Chondrocyte (in vitro differentiated cells): ENCODE results near the gene PLP2. TPM values are rescaled to one million over a fixed set of nuclear protein-coding genes. Genes with fewer than 3 reads are reported as not detected.

Source experiments
- DNase-seq: peaks from one replicate; pipeline ENCODE4 v3.0.0; 2021; ENCODE audit warnings: mixed read lengths, low spot score
- H3K27ac Mint-ChIP-seq: one replicate; pipeline ENCODE4 v1.8.0; 2021; ENCODE audit warnings: mild to moderate bottlenecking, moderate library complexity, mixed read lengths; ENCODE audit not compliant: unreplicated experiment
- H3K27me3 Mint-ChIP-seq: 2 replicates; pipeline ENCODE4 v1.8.0; 2021; ENCODE audit warnings: low read depth, mixed read lengths
- H3K36me3 Mint-ChIP-seq: 2 replicates; pipeline ENCODE4 v1.8.0; 2021; ENCODE audit warnings: low read depth, mixed read lengths
- H3K4me1 Mint-ChIP-seq: 2 replicates; pipeline ENCODE4 v1.8.0; 2021; ENCODE audit warnings: low read depth, mild to moderate bottlenecking, mixed read lengths
- H3K4me3 Mint-ChIP-seq: one replicate; pipeline ENCODE4 v1.8.0; 2021; ENCODE audit warnings: mild to moderate bottlenecking, moderate library complexity, mixed read lengths; ENCODE audit not compliant: unreplicated experiment
- H3K9me3 Mint-ChIP-seq: 2 replicates; pipeline ENCODE4 v1.8.0; 2021; ENCODE audit warnings: low read depth, mixed read lengths
- CTCF ChIP-seq: fragments of 200-600 bp; sonication (generic); IDR thresholded peaks from 2 replicates; pipeline ENCODE4 v1.5.0; 2021; ENCODE audit warnings: antibody characterized with exemption, mild to moderate bottlenecking, moderate library complexity
- total RNA-seq: library from RNA; stranded (reverse); gene quantifications from 3 replicates; pipeline ENCODE4 v1.2.1, GENCODE V29; 2021

PLP2 gene
- total RNA-seq, 1 donor from 2014 or later = 187 TPM

- Mint-ChIP-seq H3K36me3 (no peaks in the 10 kb centered on the region), H3K27ac (no peak overlapping the region), H3K4me3 (no peak overlapping the region), H3K4me1 (peaks cover 13% of the 10 kb centered on the region), H3K27me3 (no peaks in the 10 kb centered on the region), H3K9me3 (no peaks in the 10 kb centered on the region)
- DNase-seq = no peak
- TF ChIP-seq CTCF = no peak
These were observed 10.1 kb upstream of the PLP2 start for GRCh38 chrX:49161632-49162031.

GRCh38 chrX:49162620-49163019, 9.1 kb upstream of the PLP2 start, which contains the start of gene MAGIX:
Gene MAGIX (plus strand): TSS chrX:49162758. CDS start chrX:49162890, 132 bp downstream.
- no peaks in the 10 kb centered on the region for H3K27me3 Mint-ChIP-seq
- H3K9me3 Mint-ChIP-seq = no peaks in the 10 kb centered on the region

GRCh38 chrX:49163555-49164419, 7.9 kb upstream of the PLP2 start:
- H3K27me3 Mint-ChIP-seq = no peaks in the 10 kb centered on the region
- peak overlapping the region; percentile 67 for H3K4me3 Mint-ChIP-seq
- H3K4me1 Mint-ChIP-seq = peaks cover 25% of the 10 kb centered on the region
- peak; percentile 83 for TF ChIP-seq CTCF
- peak overlapping the region; percentile 96 for H3K27ac Mint-ChIP-seq
- H3K36me3 Mint-ChIP-seq = no peaks in the 10 kb centered on the region
- DNase-seq = no peak
- no peaks in the 10 kb centered on the region for H3K9me3 Mint-ChIP-seq

More at GRCh38 chrX:49162620-49163019, 9.1 kb upstream of the PLP2 start, which contains the start of gene MAGIX:
- TF ChIP-seq CTCF = no peak
- Mint-ChIP-seq H3K36me3 (no peaks in the 10 kb centered on the region), H3K4me1 (peaks cover 21% of the 10 kb centered on the region), H3K27ac (peak within 1 kb of the TSS; percentile 79), H3K4me3 (peak within 1 kb of the TSS; percentile 67)
- DNase-seq = no peak

- peak overlapping the region; percentile 96 for H3K27ac Mint-ChIP-seq
- no peak for DNase-seq
- no peaks in the 10 kb centered on the region for H3K36me3 Mint-ChIP-seq
- H3K4me3 Mint-ChIP-seq = no peak overlapping the region
- TF ChIP-seq CTCF = no peak
- peaks cover 25% of the 10 kb centered on the region for H3K4me1 Mint-ChIP-seq
- H3K9me3 Mint-ChIP-seq = no peaks in the 10 kb centered on the region
- H3K27me3 Mint-ChIP-seq = no peaks in the 10 kb centered on the region
These were observed 6.9 kb upstream of the PLP2 start for GRCh38 chrX:49164589-49165360.
